CD14-positive monocyte (primary cell): ENCODE measurements around the gene GLTP. TPM values are rescaled to one million over a fixed set of nuclear protein-coding genes. Genes with fewer than 3 reads are reported as not detected.
"Not testable (repeated sequence)": the region's sequence is repeated elsewhere in the genome, so short reads cannot be mapped to it uniquely, and the experiment has no call there.

Experiments
- DNase-seq, 3 donors: peaks; one replicate each; pipeline ENCODE4 v3.0.0-alpha.2; 2011 to 2022
- H2AFZ ChIP-seq: 2 replicates; pipeline ENCODE4 v1.6.0; 2012; ENCODE audit warnings: mild to moderate bottlenecking, low read depth, low read length, inconsistent platforms; ENCODE audit not compliant: insufficient read depth, poor library complexity, severe bottlenecking
- H3K27ac ChIP-seq, 2 donors: 1 replicate in 1 of 2; 2 replicates in 1 of 2; pipeline ENCODE4 v1.5.1; 2012 to 2013; ENCODE audit warnings: low read length in 2 of 2, control low read depth in 1 of 2, inconsistent platforms in 1 of 2, low read depth in 1 of 2, mild to moderate bottlenecking in 1 of 2
- H3K27me3 ChIP-seq, 2 donors: one replicate each; pipeline versions ENCODE4 v1.6.0 to v1.6.1; 2011 to 2013; ENCODE audit warnings: low read length in 2 of 2; ENCODE audit not compliant: control insufficient read depth in 2 of 2, insufficient read depth in 2 of 2
- H3K36me3 ChIP-seq, 2 donors: replicated peaks in 1 of 2; 1 replicate in 1 of 2; 2 replicates in 1 of 2; pipeline versions ENCODE4 v1.5.1 to v1.6.1; 2012 to 2013; ENCODE audit warnings: low read length in 2 of 2, control low read depth in 1 of 2, inconsistent platforms in 1 of 2, mild to moderate bottlenecking in 1 of 2; ENCODE audit not compliant: insufficient read depth in 2 of 2, control insufficient read depth in 1 of 2
- H3K4me1 ChIP-seq, 2 donors: 1 replicate in 1 of 2; 2 replicates in 1 of 2; pipeline versions ENCODE4 v1.5.1 to v1.6.1; 2012 to 2013; ENCODE audit warnings: low read length in 2 of 2, control low read depth in 1 of 2, inconsistent platforms in 1 of 2, mild to moderate bottlenecking in 1 of 2, moderate library complexity in 1 of 2; ENCODE audit not compliant: insufficient read depth in 2 of 2, control insufficient read depth in 1 of 2
- H3K4me2 ChIP-seq: replicated peaks from 2 replicates; pipeline ENCODE3; 2012; ENCODE audit warnings: low read length, moderate library complexity, mild to moderate bottlenecking; ENCODE audit not compliant: poor library complexity, severe bottlenecking; ENCODE audit errors: extremely low read depth
- H3K4me3 ChIP-seq, 3 experiments: fragments of 200-600 bp in 1 of 3; sonication (generic) in 1 of 3; replicated peaks in 1 of 3; 1 replicate in 2 of 3; 2 replicates in 1 of 3; pipeline ENCODE4 v1.5.1; 2011 to 2013; ENCODE audit warnings: low read length in 3 of 3, mild to moderate bottlenecking in 3 of 3, control low read depth in 2 of 3, low read depth in 2 of 3, inconsistent platforms in 1 of 3, moderate library complexity in 1 of 3
- H3K79me2 ChIP-seq: 2 replicates; pipeline ENCODE4 v1.6.0; 2012; ENCODE audit warnings: mild to moderate bottlenecking, control low read depth, inconsistent platforms, low read length, moderate library complexity; ENCODE audit not compliant: insufficient read depth
- H3K9ac ChIP-seq: 2 replicates; pipeline ENCODE4 v1.6.0; 2017; ENCODE audit warnings: low read length, mild to moderate bottlenecking; ENCODE audit not compliant: insufficient read depth, poor library complexity, severe bottlenecking
- H3K9me3 ChIP-seq, 2 donors: replicated peaks in 1 of 2; 1 replicate in 1 of 2; 2 replicates in 1 of 2; pipeline versions ENCODE4 v1.5.1 to v1.6.1; 2012 to 2013; ENCODE audit warnings: low read length in 2 of 2, control low read depth in 1 of 2; ENCODE audit not compliant: control insufficient read depth in 1 of 2, insufficient read depth in 1 of 2
- H4K20me1 ChIP-seq: 2 replicates; pipeline ENCODE4 v1.6.0; 2012; ENCODE audit warnings: mild to moderate bottlenecking, low read length, control low read depth, moderate library complexity; ENCODE audit not compliant: insufficient read depth
- H3K27ac Mint-ChIP-seq, 7 donors: one replicate each; pipeline ENCODE4 v1.8.0; 2020; ENCODE audit warnings: mild to moderate bottlenecking in 7 of 7, mixed read lengths in 7 of 7, moderate library complexity in 6 of 7, inconsistent platforms in 2 of 7
- H3K27me3 Mint-ChIP-seq, 3 donors: one replicate each; pipeline ENCODE4 v1.8.0; 2021 to 2022; ENCODE audit warnings: low read depth in 3 of 3, mild to moderate bottlenecking in 3 of 3, mixed read lengths in 3 of 3, moderate library complexity in 3 of 3, inconsistent platforms in 1 of 3
- H3K36me3 Mint-ChIP-seq, 2 donors: one replicate each; pipeline ENCODE4 v1.8.0; 2020; ENCODE audit warnings: mixed read lengths in 2 of 2, inconsistent platforms in 1 of 2, mild to moderate bottlenecking in 1 of 2
- H3K4me1 Mint-ChIP-seq: one replicate; pipeline ENCODE4 v1.8.0; 2020; ENCODE audit warnings: mild to moderate bottlenecking, mixed read lengths
- H3K4me3 Mint-ChIP-seq, 2 donors: one replicate each; pipeline ENCODE4 v1.8.0; 2020; ENCODE audit warnings: mild to moderate bottlenecking in 2 of 2, mixed read lengths in 2 of 2, moderate library complexity in 1 of 2
- H3K9me3 Mint-ChIP-seq, 7 donors: one replicate each; pipeline ENCODE4 v1.8.0; 2020 to 2022; ENCODE audit warnings: mixed read lengths in 7 of 7, mild to moderate bottlenecking in 6 of 7, moderate library complexity in 6 of 7, inconsistent platforms in 2 of 7
- WGBS: methylation state at CpG from one replicate; pipeline ENCODE4 v1.1.5; 2013; ENCODE audit warnings: missing lambda C conversion rate; ENCODE audit not compliant: insufficient coverage; 5-methylcytosine and 5-hydroxymethylcytosine counted together
- intact Hi-C, 2 donors: fragments of 100-400 bp; cut with micrococcal nuclease; formaldehyde crosslinking; loops; one replicate each; pipeline versions ENCODE4 v1.15.0 to v1.15.1; 2023
- polyA plus RNA-seq, 3 donors: library from polyadenylated mRNA; depleted of rRNA in 1 of 3; unstranded in 2 of 3; stranded (reverse) in 1 of 3; fragments of 300-500 nt in 2 of 3; fragments of >200 nt in 1 of 3; fragmentation: Illumina TruSeq in 2 of 3; gene quantifications; 1 replicate in 2 of 3; 2 replicates in 1 of 3; pipeline ENCODE4 v1.2.3, GENCODE V29; 2012 to 2021
- TF ChIP-seq, protein P1 (sequence below): fragments of 200-600 bp; IDR thresholded peaks from one replicate; pipeline ENCODE4 v1.8.0; 2022; ENCODE audit warnings: antibody characterized with exemption, mild to moderate bottlenecking

GLTP gene
- polyA plus RNA-seq, 3 donors: 46.2 to 65.9 (median 51.7) TPM

DNA sequence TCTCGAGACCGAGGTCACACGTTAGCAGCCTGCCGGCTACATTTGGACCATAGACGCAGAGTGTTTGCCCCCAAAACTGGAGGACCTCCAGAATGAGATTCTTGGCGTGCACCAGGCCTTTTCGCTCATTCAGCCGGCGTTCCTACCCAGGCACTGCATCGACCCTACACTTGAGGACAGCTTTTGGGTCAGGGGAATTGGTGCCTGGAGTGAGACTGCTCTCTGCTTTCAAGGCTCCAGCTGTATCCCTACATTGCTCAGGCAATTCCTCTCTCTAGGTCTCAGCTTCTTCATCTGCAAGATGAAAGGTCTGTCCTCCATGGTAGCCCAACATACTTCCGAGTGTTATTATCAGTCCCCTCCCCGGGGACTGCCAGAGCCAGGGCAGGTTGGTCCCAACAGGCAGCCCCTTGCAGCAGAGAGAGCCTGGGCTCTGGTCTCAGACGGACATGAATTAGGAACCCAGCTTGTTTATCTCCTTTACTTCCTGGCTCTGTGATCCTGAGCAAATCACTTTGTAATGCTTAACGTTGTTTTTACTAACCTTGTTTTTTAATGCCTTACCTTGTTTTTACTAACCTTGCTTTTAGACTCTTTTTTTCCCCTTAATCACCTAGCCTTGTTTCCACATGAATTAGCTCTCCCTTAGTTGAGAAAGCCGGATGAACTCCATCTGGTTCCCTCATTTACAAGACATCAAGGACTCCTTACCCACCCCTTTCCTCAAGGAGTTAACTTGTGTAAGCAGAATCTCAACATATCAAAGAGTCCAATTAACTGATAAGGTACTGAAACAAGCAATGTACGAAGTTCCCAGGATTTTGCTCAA, 20.6 kb upstream of the GLTP start:
- Histone ChIP-seq H3K9ac (peak overlapping the region; percentile 77), H3K4me2 (peak overlapping the region; percentile 90), H3K27me3 (no peaks in the 10 kb centered on the region), H3K4me1 (peaks cover 20 to 23% of the 10 kb centered on the region in 2 donors), H3K27ac (peak overlapping the region in 1 of 2 donors; percentile 74), H4K20me1 (peaks cover 22% of the 10 kb centered on the region), H3K9me3 (no peaks in the 10 kb centered on the region), H3K36me3 (peaks cover 31 to 34% of the 10 kb centered on the region in 2 donors), H2AFZ (peak overlapping the region; percentile 88), H3K4me3 (peak overlapping the region; percentile 84 to 87 (median 85)), H3K79me2 (peaks cover 35% of the 10 kb centered on the region)
- DNase-seq: no peak
- Mint-ChIP-seq H3K36me3 (peaks cover 29 to 35% of the 10 kb centered on the region in 2 donors), H3K9me3 (no peaks in the 10 kb centered on the region), H3K27me3 (no peaks in the 10 kb centered on the region), H3K27ac (peak overlapping the region; percentile 79 to 96 (median 90)), H3K4me1 (peaks cover 24% of the 10 kb centered on the region), H3K4me3 (peak overlapping the region; percentile 97 to 98)
- TF ChIP-seq, protein P1, sequence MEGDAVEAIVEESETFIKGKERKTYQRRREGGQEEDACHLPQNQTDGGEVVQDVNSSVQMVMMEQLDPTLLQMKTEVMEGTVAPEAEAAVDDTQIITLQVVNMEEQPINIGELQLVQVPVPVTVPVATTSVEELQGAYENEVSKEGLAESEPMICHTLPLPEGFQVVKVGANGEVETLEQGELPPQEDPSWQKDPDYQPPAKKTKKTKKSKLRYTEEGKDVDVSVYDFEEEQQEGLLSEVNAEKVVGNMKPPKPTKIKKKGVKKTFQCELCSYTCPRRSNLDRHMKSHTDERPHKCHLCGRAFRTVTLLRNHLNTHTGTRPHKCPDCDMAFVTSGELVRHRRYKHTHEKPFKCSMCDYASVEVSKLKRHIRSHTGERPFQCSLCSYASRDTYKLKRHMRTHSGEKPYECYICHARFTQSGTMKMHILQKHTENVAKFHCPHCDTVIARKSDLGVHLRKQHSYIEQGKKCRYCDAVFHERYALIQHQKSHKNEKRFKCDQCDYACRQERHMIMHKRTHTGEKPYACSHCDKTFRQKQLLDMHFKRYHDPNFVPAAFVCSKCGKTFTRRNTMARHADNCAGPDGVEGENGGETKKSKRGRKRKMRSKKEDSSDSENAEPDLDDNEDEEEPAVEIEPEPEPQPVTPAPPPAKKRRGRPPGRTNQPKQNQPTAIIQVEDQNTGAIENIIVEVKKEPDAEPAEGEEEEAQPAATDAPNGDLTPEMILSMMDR: no peak
- WGBS: 3% methylated on average over 12 of the region's 16 CpGs
- intact Hi-C loops: loop anchor here in 1 of 2 donors (10.0 kb wide), 1 partner anchor 46 kb away; no protein-coding TSS in a partner anchor

DNA sequence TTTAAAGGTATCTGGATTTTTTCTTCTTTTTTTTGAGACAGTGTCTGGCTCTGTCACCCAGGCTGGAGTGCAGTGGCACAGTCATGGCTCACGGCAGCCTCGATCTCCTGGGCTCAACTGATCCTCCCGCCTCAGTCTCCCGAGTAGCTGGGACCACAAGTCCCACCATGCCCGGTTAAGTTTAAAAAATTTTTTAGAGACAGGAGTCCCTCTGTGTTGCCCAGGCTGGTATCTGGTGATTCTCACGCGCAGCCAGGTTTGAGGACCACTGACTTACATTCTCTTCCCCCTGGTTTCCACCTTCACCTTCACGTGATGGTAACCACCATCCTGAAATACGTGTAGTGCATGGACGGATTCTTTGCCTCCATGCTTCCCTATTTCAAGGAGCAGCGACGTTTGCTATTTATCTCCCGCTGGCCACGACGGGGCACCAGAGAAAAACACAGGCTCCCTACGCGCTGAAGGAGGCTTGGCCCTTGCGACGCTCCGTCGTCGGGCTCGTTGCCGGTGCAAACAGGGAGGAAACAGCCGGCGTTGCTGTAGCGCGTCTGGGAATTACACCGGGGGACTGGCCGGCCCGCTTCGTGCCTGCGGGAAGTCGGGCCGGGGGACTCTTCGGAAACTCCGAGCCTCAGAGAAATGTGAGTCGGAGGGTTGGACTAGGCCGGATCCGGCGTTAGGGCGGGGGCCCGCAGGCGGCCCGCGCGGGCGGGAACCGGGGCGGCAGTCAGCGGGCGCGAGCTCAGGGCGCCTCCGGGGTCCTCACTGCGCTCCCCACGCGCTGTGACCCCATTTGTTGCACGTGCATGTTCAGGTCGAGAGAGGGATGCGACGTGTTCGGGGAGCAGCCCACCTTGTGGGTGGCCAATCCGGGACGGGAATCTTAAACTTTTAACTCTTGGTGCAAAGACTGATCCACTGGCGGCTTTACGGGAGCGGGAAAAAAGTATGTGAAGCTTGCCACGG, 19.7 kb upstream of the GLTP start, which contains the start of gene TCHP:
TSS of gene TCHP (plus strand) at position 492 of the 969 bp plus-strand sequence. CDS start 2,753 bp downstream, outside the sequence.
- H3K4me2 ChIP-seq: peak within 1 kb of the TSS; percentile 90
- TF ChIP-seq, protein P1: peak; percentile 32
- no peaks in the 10 kb centered on the region for H3K27me3 Mint-ChIP-seq
- peaks cover 20 to 23% of the 10 kb centered on the region in 2 donors for H3K4me1 ChIP-seq
- H2AFZ ChIP-seq: peak within 1 kb of the TSS; percentile 88
- intact Hi-C loops: loop anchor here in 1 of 2 donors (10.0 kb wide), 1 partner anchor 45 kb away; no protein-coding TSS in a partner anchor
- peaks cover 22 to 25% of the 10 kb centered on the region in 2 donors for H3K36me3 ChIP-seq
- H3K4me3 Mint-ChIP-seq: peak within 1 kb of the TSS; percentile 97 to 98
- H3K27ac ChIP-seq: peak within 1 kb of the TSS; percentile 65 to 74
- H3K4me1 Mint-ChIP-seq: peaks cover 24% of the 10 kb centered on the region
- peaks cover 22% of the 10 kb centered on the region for H4K20me1 ChIP-seq
- H3K9me3 ChIP-seq: no peaks in the 10 kb centered on the region
- WGBS: 1% methylated on average over 67 of the region's 69 CpGs
- no peaks in the 10 kb centered on the region for H3K27me3 ChIP-seq
- H3K4me3 ChIP-seq: peak within 1 kb of the TSS; percentile 84 to 87 (median 85)
- DNase-seq: peak; percentile 83 to 87 (median 84)
- peaks cover 35% of the 10 kb centered on the region for H3K79me2 ChIP-seq
- no peaks in the 10 kb centered on the region for H3K9me3 Mint-ChIP-seq
- H3K27ac Mint-ChIP-seq: peak within 1 kb of the TSS; percentile 89 to 96 (median 94)
- peak within 1 kb of the TSS; percentile 77 for H3K9ac ChIP-seq
- peaks cover 20 to 26% of the 10 kb centered on the region in 2 donors for H3K36me3 Mint-ChIP-seq

DNA sequence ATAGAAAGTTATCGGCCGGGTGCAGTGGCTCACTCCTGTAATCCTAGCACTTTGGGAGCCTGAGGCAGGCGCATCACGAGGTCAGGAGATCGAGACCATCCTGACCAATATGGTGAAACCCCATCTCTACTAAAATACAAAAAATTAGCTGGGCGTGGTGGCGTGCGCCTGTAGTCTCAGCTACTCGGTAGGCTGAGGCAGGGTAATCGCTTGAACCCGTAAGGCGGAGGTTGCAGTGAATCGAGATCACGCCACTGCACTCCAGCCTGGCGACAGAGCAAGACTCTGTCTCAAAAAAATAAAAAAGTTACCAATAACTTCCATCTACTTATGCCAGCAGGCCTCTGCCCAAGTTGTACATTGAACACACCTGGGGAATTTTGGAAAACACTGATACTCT, 19.0 kb upstream of the GLTP start:
- peak overlapping the region in 1 of 3 experiments; percentile 85 for H3K4me3 ChIP-seq
- peak overlapping the region; percentile 65 to 74 for H3K27ac ChIP-seq
- H3K4me3 Mint-ChIP-seq, H3K9me3 Mint-ChIP-seq, H3K9me3 ChIP-seq, DNase-seq, intact Hi-C loops, H3K27me3 ChIP-seq, H3K27me3 Mint-ChIP-seq, H3K9ac ChIP-seq: not testable (repeated sequence)
- peaks cover 15 to 18% of the 10 kb centered on the region in 2 donors for H3K36me3 ChIP-seq
- Mint-ChIP-seq H3K36me3 (peaks cover 13 to 18% of the 10 kb centered on the region in 2 donors), H3K4me1 (peaks cover 24% of the 10 kb centered on the region), H3K27ac (peak overlapping the region in 4 of 7 donors; percentile 50 to 96 (median 92))
- H2AFZ ChIP-seq: peak overlapping the region; percentile 88
- peaks cover 35% of the 10 kb centered on the region for H3K79me2 ChIP-seq
- WGBS: 96% methylated on average over 13 of the region's 15 CpGs
- peak overlapping the region; percentile 90 for H3K4me2 ChIP-seq
- H3K4me1 ChIP-seq: peaks cover 20 to 23% of the 10 kb centered on the region in 2 donors
- H4K20me1 ChIP-seq: peaks cover 22% of the 10 kb centered on the region
